H9 (cell line): ENCODE data around the gene TOR1B. TPM values are rescaled to one million over a fixed set of nuclear protein-coding genes. Genes with fewer than 3 reads are reported as not detected.
A peak's percentile ranks its signal among the peaks of the same experiment; 100 is the strongest.

Experiments
- DNase-seq: peaks from one replicate; pipeline ENCODE4 v3.0.0-alpha.2; 2017
- H2AFZ ChIP-seq: one replicate; pipeline ENCODE4 v1.6.1; 2013; ENCODE audit warnings: mild to moderate bottlenecking, low read length, control low read depth, moderate library complexity
- H2AK5ac ChIP-seq: 2 replicates; pipeline ENCODE4 v1.6.1; 2013; ENCODE audit warnings: low read length, control low read depth, mixed read lengths; ENCODE audit not compliant: insufficient read length
- H2BK120ac ChIP-seq: one replicate; pipeline ENCODE4 v1.6.1; 2013; ENCODE audit warnings: low read depth, mild to moderate bottlenecking, low read length, control low read depth, inconsistent platforms; ENCODE audit not compliant: poor library complexity, severe bottlenecking
- H2BK12ac ChIP-seq: 2 replicates; pipeline ENCODE4 v1.6.1; 2013; ENCODE audit warnings: low read length, control low read depth, mixed read lengths, low read depth; ENCODE audit not compliant: insufficient read length
- H2BK15ac ChIP-seq: 2 replicates; pipeline ENCODE4 v1.6.1; 2013; ENCODE audit warnings: low read depth, low read length, control low read depth
- H2BK20ac ChIP-seq: one replicate; pipeline ENCODE4 v1.6.1; 2013; ENCODE audit warnings: low read depth, mild to moderate bottlenecking, low read length, control low read depth, inconsistent platforms; ENCODE audit not compliant: poor library complexity, severe bottlenecking
- H2BK5ac ChIP-seq: 2 replicates; pipeline ENCODE4 v1.6.1; 2013; ENCODE audit warnings: low read length, control low read depth, mixed read lengths; ENCODE audit not compliant: insufficient read length
- H3K14ac ChIP-seq: 2 replicates; pipeline ENCODE4 v1.6.1; 2013; ENCODE audit warnings: low read length, control low read depth; ENCODE audit not compliant: insufficient read depth
- H3K18ac ChIP-seq: 2 replicates; pipeline ENCODE4 v1.6.1; 2013; ENCODE audit warnings: low read depth, mild to moderate bottlenecking, mixed read lengths, low read length, control low read depth; ENCODE audit not compliant: insufficient read length
- H3K23ac ChIP-seq: 2 replicates; pipeline ENCODE4 v1.6.1; 2013; ENCODE audit warnings: low read length, control low read depth, mixed read lengths, low read depth; ENCODE audit not compliant: insufficient read length
- H3K23me2 ChIP-seq: 2 replicates; pipeline ENCODE4 v1.6.1; 2013; ENCODE audit warnings: low read depth, mild to moderate bottlenecking, mixed read lengths, low read length, control low read depth; ENCODE audit not compliant: insufficient read length, poor library complexity, severe bottlenecking
- H3K27ac ChIP-seq: 2 replicates; pipeline ENCODE4 v1.5.1; 2013; ENCODE audit warnings: low read length, control low read depth, mixed read lengths, low read depth; ENCODE audit not compliant: insufficient read length
- H3K27me3 ChIP-seq: 2 replicates; pipeline ENCODE4 v1.6.1; 2013; ENCODE audit warnings: low read length, control low read depth, inconsistent platforms; ENCODE audit not compliant: insufficient read depth
- H3K4ac ChIP-seq: 2 replicates; pipeline ENCODE4 v1.6.1; 2013; ENCODE audit warnings: low read depth, mild to moderate bottlenecking, control low read depth, inconsistent platforms, low read length, moderate library complexity
- H3K4me1 ChIP-seq: 2 replicates; pipeline ENCODE4 v1.6.1; 2013; ENCODE audit warnings: low read length, control low read depth, inconsistent platforms; ENCODE audit not compliant: insufficient read depth
- H3K4me2 ChIP-seq: 2 replicates; pipeline ENCODE4 v1.6.1; 2013; ENCODE audit warnings: low read length, control low read depth, mixed read lengths; ENCODE audit not compliant: insufficient read length, insufficient read depth
- H3K56ac ChIP-seq: 2 replicates; pipeline ENCODE4 v1.6.1; 2013; ENCODE audit warnings: low read depth, mild to moderate bottlenecking, mixed read lengths, low read length, control low read depth; ENCODE audit not compliant: insufficient read length
- H3K79me1 ChIP-seq: 2 replicates; pipeline ENCODE4 v1.6.1; 2013; ENCODE audit warnings: low read depth, mild to moderate bottlenecking, moderate library complexity, low read length, control low read depth, inconsistent platforms; ENCODE audit not compliant: insufficient read depth, poor library complexity, severe bottlenecking
- H3K79me2 ChIP-seq: 2 replicates; pipeline ENCODE4 v1.6.1; 2013; ENCODE audit warnings: low read length, control low read depth, inconsistent platforms; ENCODE audit not compliant: insufficient read depth
- H3K9ac ChIP-seq: 2 replicates; pipeline ENCODE4 v1.6.1; 2013; ENCODE audit warnings: low read length, control low read depth, mixed read lengths; ENCODE audit not compliant: insufficient read length; ENCODE audit errors: extremely low read depth
- H3K9me3 ChIP-seq: one replicate; pipeline ENCODE4 v1.6.1; 2013; ENCODE audit warnings: low read depth, low read length, inconsistent platforms; ENCODE audit not compliant: control insufficient read depth
- H3T11ph ChIP-seq: one replicate; pipeline ENCODE4 v1.6.1; 2013; ENCODE audit warnings: mild to moderate bottlenecking, low read length, control low read depth, inconsistent platforms
- H4K20me1 ChIP-seq: one replicate; pipeline ENCODE4 v1.6.1; 2013; ENCODE audit not compliant: control insufficient read depth, insufficient read length, insufficient read depth
- H4K5ac ChIP-seq: 2 replicates; pipeline ENCODE4 v1.6.1; 2013; ENCODE audit warnings: low read depth, mild to moderate bottlenecking, mixed read lengths, low read length, control low read depth; ENCODE audit not compliant: insufficient read length
- H4K8ac ChIP-seq: replicated peaks from 2 replicates; pipeline ENCODE4 v1.6.1; 2013; ENCODE audit warnings: low read length, control low read depth, mixed read lengths, low read depth; ENCODE audit not compliant: insufficient read length
- H4K91ac ChIP-seq: 2 replicates; pipeline ENCODE4 v1.6.1; 2013; ENCODE audit warnings: low read depth, mild to moderate bottlenecking, moderate library complexity, mixed read lengths, low read length, control low read depth; ENCODE audit not compliant: insufficient read length
- H3K27ac Mint-ChIP-seq, 3 experiments: 2 replicates in 2 of 3; 3 replicates in 1 of 3; pipeline ENCODE4 v1.8.0; 2020 to 2021; ENCODE audit warnings: mixed read lengths in 3 of 3, mild to moderate bottlenecking in 1 of 3, moderate library complexity in 1 of 3
- H3K27me3 Mint-ChIP-seq: 2 replicates; pipeline ENCODE4 v1.8.0; 2021; ENCODE audit warnings: low read depth, mild to moderate bottlenecking, moderate library complexity, mixed read lengths
- H3K36me3 Mint-ChIP-seq, 3 experiments: 2 replicates in 2 of 3; 3 replicates in 1 of 3; pipeline ENCODE4 v1.8.0; 2020 to 2021; ENCODE audit warnings: low read depth in 3 of 3, mixed read lengths in 3 of 3; ENCODE audit not compliant: insufficient read depth in 1 of 3
- H3K4me1 Mint-ChIP-seq, 2 experiments: 2 replicates each; pipeline ENCODE4 v1.8.0; 2020; ENCODE audit warnings: mixed read lengths in 2 of 2
- H3K4me3 Mint-ChIP-seq, 2 experiments: 2 replicates in 1 of 2; 3 replicates in 1 of 2; pipeline ENCODE4 v1.8.0; 2020 to 2021; ENCODE audit warnings: mild to moderate bottlenecking in 2 of 2, mixed read lengths in 2 of 2, moderate library complexity in 1 of 2
- H3K9me3 Mint-ChIP-seq, 2 experiments: 2 replicates in 1 of 2; 3 replicates in 1 of 2; pipeline ENCODE4 v1.8.0; 2020; ENCODE audit warnings: mild to moderate bottlenecking in 2 of 2, mixed read lengths in 2 of 2, moderate library complexity in 1 of 2
- WGBS: extraction: QIAGEN DNeasy Blood & Tissue Kit; methylation state at CpG from one replicate; pipeline ENCODE4 v1.1.7; 2013; ENCODE audit warnings: missing lambda C conversion rate, low lambda C conversion rate, mixed read lengths; ENCODE audit not compliant: insufficient read length; ENCODE audit errors: extremely low coverage; 5-methylcytosine and 5-hydroxymethylcytosine counted together
- total RNA-seq: library from RNA; stranded (reverse); gene quantifications from 2 replicates; pipeline ENCODE4 v1.2.1, GENCODE V29; 2021
- TF ChIP-seq, protein P1 (sequence below): fragments of 200-600 bp; sonication (generic); conservative IDR thresholded peaks from 3 replicates; pipeline ENCODE4 v1.8.0; 2021; ENCODE audit warnings: antibody characterized with exemption, mild to moderate bottlenecking

Gene TOR1B
- total RNA-seq, 1 experiment from 2014 or later, result 18.1 TPM

DNA sequence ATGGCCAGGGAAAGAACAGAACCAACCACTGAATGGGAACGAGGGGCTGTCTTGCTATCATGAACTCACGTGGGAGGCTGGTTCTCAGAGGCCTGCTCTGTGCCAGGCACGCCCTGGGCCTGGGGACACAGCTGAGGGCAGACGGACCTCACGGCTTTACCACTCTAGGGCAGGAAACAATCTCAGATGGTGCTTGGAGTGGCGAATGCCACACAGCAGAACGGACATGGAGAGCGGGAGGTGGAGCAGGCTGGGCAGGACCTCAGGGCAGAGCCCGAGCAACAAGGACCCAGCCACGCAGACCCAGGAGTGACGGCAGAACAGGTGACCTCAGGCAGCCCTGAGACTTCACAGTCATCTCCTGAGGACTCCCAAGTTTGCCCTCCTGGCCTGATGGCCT is 12.3 kb downstream of the TOR1B start:
- Mint-ChIP-seq H3K9me3 (no peaks in the 10 kb centered on the region), H3K36me3 (peaks cover 32 to 87% (median 69%) of the 10 kb centered on the region in 3 experiments), H3K4me1 (no peaks in the 10 kb centered on the region), H3K27me3 (no peaks in the 10 kb centered on the region; the same call in 1 of the 2 replicates), H3K4me3 (no peak overlapping the region), H3K27ac (peak overlapping the region in 2 of 3 experiments; percentile 30 to 69; a peak in 2 of 7 replicates)
- Histone ChIP-seq H3K14ac (no peak overlapping the region), H2AFZ (no peak overlapping the region), H3K9me3 (no peaks in the 10 kb centered on the region), H4K91ac (no peak overlapping the region), H3K79me2 (no peaks in the 10 kb centered on the region), H3K27ac (no peak overlapping the region), H4K8ac (no peak overlapping the region), H3K4ac (no peak overlapping the region), H3K4me1 (no peaks in the 10 kb centered on the region), H3K27me3 (no peaks in the 10 kb centered on the region), H2BK20ac (no peak overlapping the region), H4K20me1 (no peaks in the 10 kb centered on the region), H4K5ac (no peak overlapping the region), H3T11ph (no peak overlapping the region), H2BK120ac (no peak overlapping the region), H3K9ac (no peak overlapping the region), H2BK12ac (no peak overlapping the region), H3K18ac (no peak overlapping the region), H3K79me1 (no peaks in the 10 kb centered on the region), H3K23me2 (no peaks in the 10 kb centered on the region), H2BK15ac (no peak overlapping the region), H3K56ac (no peak overlapping the region), H3K4me2 (no peak overlapping the region), H2BK5ac (no peak overlapping the region), H2AK5ac (no peak overlapping the region), H3K23ac (no peak overlapping the region)
- WGBS, result no CpG with 5 or more reads among the region's 11 CpGs
- TF ChIP-seq, protein P1, sequence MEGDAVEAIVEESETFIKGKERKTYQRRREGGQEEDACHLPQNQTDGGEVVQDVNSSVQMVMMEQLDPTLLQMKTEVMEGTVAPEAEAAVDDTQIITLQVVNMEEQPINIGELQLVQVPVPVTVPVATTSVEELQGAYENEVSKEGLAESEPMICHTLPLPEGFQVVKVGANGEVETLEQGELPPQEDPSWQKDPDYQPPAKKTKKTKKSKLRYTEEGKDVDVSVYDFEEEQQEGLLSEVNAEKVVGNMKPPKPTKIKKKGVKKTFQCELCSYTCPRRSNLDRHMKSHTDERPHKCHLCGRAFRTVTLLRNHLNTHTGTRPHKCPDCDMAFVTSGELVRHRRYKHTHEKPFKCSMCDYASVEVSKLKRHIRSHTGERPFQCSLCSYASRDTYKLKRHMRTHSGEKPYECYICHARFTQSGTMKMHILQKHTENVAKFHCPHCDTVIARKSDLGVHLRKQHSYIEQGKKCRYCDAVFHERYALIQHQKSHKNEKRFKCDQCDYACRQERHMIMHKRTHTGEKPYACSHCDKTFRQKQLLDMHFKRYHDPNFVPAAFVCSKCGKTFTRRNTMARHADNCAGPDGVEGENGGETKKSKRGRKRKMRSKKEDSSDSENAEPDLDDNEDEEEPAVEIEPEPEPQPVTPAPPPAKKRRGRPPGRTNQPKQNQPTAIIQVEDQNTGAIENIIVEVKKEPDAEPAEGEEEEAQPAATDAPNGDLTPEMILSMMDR, result no peak
- no peak for DNase-seq
